ENCODE results near the gene ARHGEF18.
"Not testable (repeated sequence)": the region's sequence is repeated elsewhere in the genome, so short reads cannot be mapped to it uniquely, and the experiment has no call there.

ARHGEF18 gene

GRCh38 chr19:7349961-7350711 is 1.4 kb downstream of the ARHGEF18 start:
- DNase-seq, result no peak

- no peak for DNase-seq
Observed at GRCh38 chr19:7351861-7352260, 3.1 kb downstream of the ARHGEF18 start.

- DNase-seq, result no peak
Observed at GRCh38 chr19:7355151-7355820, 6.5 kb downstream of the ARHGEF18 start.

- DNase-seq, result no peak
Observed at GRCh38 chr19:7355871-7356270, 7.1 kb downstream of the ARHGEF18 start.

GRCh38 chr19:7356899-7357627 is 8.3 kb downstream of the ARHGEF18 start:
- DNase-seq, result no peak

GRCh38 chr19:7358102-7358597 is 9.4 kb downstream of the ARHGEF18 start:
- no peak for DNase-seq

GRCh38 chr19:7360393-7360984 is 11.8 kb downstream of the ARHGEF18 start:
- no peak for DNase-seq

- no peak for DNase-seq
Observed at GRCh38 chr19:7363225-7363624, 14.5 kb downstream of the ARHGEF18 start.

GRCh38 chr19:7366701-7367420 is 18.1 kb downstream of the ARHGEF18 start:
- peak; percentile 18 to 49 for DNase-seq

- DNase-seq, result no peak
Observed at GRCh38 chr19:7368456-7368855, 19.7 kb downstream of the ARHGEF18 start.

GRCh38 chr19:7368866-7369265 is 20.1 kb downstream of the ARHGEF18 start:
- DNase-seq, result not testable (repeated sequence)

GRCh38 chr19:7370546-7370945 is 21.8 kb downstream of the ARHGEF18 start:
- no peak for DNase-seq

- no peak for DNase-seq
Observed at GRCh38 chr19:7371001-7371400, 22.3 kb downstream of the ARHGEF18 start.

- no peak for DNase-seq
Observed at GRCh38 chr19:7372810-7373209, 24.1 kb downstream of the ARHGEF18 start.

GRCh38 chr19:7373862-7374261 is 25.1 kb downstream of the ARHGEF18 start:
- no peak for DNase-seq

- DNase-seq, result no peak
Observed at GRCh38 chr19:7376151-7376852, 27.6 kb downstream of the ARHGEF18 start.

GRCh38 chr19:7377196-7377595 is 28.5 kb downstream of the ARHGEF18 start:
- DNase-seq, result no peak

GRCh38 chr19:7381073-7381390 is 32.3 kb downstream of the ARHGEF18 start:
- no peak for DNase-seq

GRCh38 chr19:7382694-7383093 is 34.0 kb downstream of the ARHGEF18 start:
- no peak for DNase-seq

GRCh38 chr19:7383284-7383683 is 34.5 kb downstream of the ARHGEF18 start:
- DNase-seq, result no peak

- DNase-seq, result no peak
Observed at GRCh38 chr19:7385062-7385461, 36.3 kb downstream of the ARHGEF18 start.

GRCh38 chr19:7386308-7386707 is 37.6 kb downstream of the ARHGEF18 start:
- peak in 1 of 2 experiments; percentile 14 for DNase-seq

Measured in NCI-H526 (cell line).